PC-9 (cell line): ENCODE results near the gene DOC2A.

Experiments
- CTCF ChIP-seq: fragments of 200-600 bp; sonication (generic); conservative IDR thresholded peaks from 2 replicates; pipeline ENCODE4 v1.6.1; 2017; ENCODE audit warnings: mixed run types, antibody characterized with exemption, mild to moderate bottlenecking, moderate library complexity
- EZH2 ChIP-seq: fragments of 200-600 bp; sonication (generic); IDR thresholded peaks from 2 replicates; pipeline ENCODE4 v1.8.0; 2017; ENCODE audit warnings: antibody characterized with exemption, low read depth

- no peak for TF ChIP-seq EZH2
- TF ChIP-seq CTCF: peak; percentile 74
Observed at GRCh38 chr16:30041841-30042240, 31.0 kb upstream of the DOC2A start.
